AG09319 (cell line): Measurements from ENCODE around the gene SPSB1.

Source experiments
- DNase-seq: peaks from one replicate; pipeline ENCODE4 v3.0.0-alpha.2; 2010; ENCODE audit warnings: low read depth; ENCODE audit errors: extremely low read depth
- TF ChIP-seq, protein P1 (sequence below): IDR thresholded peaks from 2 replicates; pipeline ENCODE4 v1.5.1; 2011; ENCODE audit warnings: low read depth, mild to moderate bottlenecking, inconsistent platforms, low read length, moderate library complexity

The SPSB1 gene

DNA sequence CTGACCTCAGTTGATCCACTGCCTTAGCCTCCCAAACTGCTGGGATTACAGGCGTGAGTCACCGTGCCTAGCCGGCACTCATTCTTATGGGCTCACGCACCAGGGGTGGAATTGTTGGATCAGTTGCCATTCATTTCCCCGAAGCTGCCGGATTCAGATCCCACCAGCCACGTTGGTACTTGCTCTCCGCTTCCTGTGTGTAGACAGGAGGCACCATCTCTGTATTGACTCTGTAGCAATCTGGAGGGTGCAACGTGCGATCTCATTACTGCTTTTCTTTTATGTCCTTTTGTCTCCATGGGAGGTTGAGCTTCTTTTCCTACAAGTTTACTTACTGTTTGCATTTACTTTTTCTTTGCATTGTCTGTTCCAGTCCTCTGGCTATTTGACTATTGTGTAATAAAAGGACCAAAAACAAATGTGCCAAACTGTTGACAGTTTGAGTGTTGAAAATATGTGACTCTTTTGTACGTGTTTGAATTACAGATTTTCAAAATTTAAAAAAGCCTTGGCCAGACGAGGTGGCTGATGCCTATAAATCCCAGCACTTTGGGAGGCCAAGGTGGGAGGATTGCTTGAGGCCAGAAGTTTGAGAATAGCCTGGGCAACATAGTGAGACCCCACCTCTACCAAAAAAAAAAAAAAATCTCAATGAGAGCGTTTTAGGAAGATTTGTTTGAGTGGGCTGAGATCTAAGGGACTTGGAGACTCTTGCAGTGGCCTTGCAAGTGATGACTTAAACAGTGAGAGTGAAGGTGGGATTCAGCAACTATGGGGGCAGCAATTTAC is 39.1 kb downstream of the SPSB1 start:
- DNase-seq = no peak
- TF ChIP-seq, protein P1, sequence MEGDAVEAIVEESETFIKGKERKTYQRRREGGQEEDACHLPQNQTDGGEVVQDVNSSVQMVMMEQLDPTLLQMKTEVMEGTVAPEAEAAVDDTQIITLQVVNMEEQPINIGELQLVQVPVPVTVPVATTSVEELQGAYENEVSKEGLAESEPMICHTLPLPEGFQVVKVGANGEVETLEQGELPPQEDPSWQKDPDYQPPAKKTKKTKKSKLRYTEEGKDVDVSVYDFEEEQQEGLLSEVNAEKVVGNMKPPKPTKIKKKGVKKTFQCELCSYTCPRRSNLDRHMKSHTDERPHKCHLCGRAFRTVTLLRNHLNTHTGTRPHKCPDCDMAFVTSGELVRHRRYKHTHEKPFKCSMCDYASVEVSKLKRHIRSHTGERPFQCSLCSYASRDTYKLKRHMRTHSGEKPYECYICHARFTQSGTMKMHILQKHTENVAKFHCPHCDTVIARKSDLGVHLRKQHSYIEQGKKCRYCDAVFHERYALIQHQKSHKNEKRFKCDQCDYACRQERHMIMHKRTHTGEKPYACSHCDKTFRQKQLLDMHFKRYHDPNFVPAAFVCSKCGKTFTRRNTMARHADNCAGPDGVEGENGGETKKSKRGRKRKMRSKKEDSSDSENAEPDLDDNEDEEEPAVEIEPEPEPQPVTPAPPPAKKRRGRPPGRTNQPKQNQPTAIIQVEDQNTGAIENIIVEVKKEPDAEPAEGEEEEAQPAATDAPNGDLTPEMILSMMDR = no peak

DNA sequence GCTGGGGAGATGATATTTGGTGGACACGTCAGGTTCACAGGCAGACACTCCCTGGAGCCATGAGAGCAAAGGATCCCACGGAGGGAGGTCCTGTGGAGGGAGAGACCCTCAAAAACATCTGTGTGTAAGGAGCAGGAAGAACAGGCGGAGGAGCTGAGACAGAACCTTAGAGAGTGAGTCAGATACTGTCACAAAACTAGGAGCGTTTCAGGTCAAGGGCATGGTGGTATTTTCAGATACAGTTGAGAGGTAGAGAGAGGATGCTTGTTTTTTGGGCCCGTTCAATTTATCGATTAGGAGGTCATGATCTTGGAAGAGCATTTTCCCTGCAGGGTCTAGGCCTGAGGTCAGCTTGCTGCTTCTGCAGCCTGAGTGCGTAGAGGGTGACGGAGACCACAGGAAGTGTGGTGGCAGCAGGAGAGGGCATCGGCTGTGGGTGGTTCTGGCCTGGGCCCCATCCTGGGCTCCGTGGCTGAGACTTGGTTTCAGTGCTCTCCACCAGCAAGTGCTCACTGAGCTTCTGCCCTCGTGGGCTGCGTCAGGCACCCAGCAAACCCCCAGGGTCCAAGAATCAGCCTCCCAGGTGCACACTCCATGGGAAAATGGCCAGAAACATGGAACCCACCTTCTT is 39.9 kb downstream of the SPSB1 start:
- no peak for DNase-seq
- TF ChIP-seq, protein P1 = no peak

DNA sequence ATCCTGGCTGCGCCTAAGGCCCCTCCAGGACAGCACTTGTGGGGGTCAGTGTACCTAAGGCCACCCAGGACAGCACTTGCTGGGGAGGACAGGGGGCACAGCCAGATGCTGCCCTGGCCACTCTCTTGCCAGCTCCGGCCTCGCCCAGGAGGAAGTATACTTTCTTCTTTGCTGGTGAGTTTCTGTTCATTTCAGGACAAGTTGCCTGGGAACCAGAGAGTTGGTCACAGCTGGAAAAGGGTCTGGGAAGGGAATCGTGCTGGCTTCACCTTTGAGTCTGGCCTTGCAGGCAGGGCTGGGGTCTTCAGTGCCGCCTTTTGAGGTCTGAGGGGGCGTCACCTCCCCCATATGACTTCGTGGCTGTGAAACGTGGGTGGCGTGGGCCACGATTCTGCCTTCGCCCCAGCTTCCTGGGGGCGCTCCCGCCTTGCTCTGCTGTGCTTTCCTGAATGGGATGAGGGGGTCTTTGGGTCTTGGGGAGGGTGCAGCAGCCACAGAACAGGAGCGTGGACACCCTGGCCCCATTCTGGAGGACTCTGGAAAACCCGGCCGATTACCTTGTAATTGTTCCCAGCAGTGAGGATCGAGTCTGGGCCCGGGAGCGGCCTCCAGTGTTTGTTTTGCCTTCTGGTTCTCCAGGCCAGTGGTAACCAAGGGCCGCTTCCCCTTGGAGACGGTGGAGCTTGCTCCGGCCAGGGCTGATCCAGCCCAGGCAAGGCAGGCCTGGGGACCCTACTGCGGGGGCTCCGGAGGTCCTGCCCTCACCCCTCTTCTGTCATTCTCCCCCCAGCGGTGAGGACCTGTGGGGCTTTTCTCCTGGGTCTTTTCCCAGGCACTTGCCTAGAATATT is 45.9 kb downstream of the SPSB1 start:
- TF ChIP-seq, protein P1 = no peak
- no peak for DNase-seq

DNA sequence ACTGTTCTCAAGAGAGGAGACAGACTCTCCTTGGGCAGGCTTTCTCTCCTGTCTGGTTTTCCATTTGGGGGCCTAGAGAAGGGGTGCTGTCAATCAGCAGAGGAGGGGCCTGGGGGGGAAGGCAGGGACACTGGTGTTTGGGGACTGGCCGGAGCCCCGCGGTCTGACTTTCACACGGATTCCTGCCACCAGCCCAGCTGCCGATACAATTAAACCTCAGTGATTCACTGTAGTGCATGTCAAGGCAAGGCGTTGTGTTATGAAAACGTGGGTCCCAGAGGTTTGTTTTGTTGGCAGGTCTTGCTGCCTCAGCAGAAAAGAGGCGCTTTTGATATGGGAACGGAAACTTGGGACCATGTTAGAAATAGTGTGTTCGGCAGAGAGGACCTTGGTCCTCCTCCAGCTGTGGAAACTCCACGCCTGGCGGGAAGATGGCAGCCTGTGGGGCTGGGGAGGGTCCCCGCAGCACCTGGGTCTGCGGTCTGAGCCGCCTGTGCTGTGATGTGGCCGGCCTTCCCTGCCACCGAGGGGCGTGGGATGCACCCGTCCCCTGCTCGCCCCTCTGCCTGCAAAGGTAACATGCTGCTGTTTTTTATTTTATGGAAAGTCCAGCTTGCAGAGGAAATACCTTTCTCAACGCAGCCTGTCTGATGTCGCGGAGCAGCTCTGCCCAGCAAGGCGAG is 47.6 kb downstream of the SPSB1 start:
- DNase-seq = no peak
- TF ChIP-seq, protein P1 = no peak

DNA sequence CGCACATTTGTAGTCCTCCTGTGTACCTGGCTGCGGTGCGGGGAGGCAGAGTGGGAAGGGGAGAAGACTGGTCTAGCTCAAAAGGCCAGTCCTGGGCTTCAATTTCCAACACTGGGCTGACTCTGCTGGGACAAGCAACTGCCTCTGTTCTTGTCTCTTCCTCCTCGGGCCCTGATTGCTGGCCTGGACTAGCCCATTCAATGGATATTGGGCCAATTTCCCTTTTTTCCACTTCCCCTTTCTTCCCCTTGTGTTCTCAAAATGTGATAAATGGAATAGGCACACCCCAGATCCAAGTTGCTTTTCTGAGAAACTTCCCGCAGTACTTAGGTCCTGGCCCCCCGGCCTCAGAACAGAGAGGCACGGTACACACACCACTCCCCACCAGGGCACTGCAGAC is 48.2 kb downstream of the SPSB1 start:
- TF ChIP-seq, protein P1 = no peak
- DNase-seq = no peak

DNA sequence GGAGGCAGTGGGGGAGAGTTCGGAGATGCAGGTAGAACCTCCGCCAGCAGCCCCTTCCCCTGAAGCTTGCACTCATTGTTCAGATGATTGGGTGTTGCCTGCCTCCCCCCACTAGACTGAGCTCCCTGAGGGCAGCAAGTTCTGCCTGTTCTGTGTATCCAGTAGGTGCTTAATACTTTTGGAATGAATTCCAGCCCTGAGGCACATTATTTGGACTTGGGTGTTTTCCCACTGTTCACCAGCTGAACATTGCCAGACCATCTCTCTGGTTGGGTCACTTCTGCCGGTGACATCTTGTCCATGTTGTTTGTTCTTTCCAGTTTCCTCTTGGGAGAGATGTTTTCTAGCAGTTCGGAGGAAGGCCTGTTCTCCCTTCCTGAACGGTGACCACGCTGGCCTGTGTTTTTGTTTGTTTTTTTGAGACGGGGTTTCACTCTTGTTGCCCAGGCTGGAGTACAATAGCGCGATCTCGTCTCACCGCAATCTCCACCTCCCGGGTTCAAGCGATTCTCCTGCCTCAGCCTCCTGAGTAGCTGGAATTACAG is 48.7 kb downstream of the SPSB1 start:
- no peak for DNase-seq
- TF ChIP-seq, protein P1 = no peak
